ENCODE results near the gene SART3.

GRCh38 chr12:108553799-108554198 is 7.2 kb downstream of the SART3 start:
- TF ChIP-seq POLR2A (IDR thresholded peaks at IDR 0.05) = no peak
- no peak for TF ChIP-seq CTCF (IDR thresholded peaks at IDR 0.05)

All from esophagus squamous epithelium (tissue), 4 donors.